ENCODE results near the gene GNMT. TPM values are rescaled to one million over a fixed set of nuclear protein-coding genes. Genes with fewer than 3 reads are reported as not detected.

GNMT gene
- total RNA-seq, 1 experiment from 2014 or later = 0.47 TPM

GRCh38 chr6:42937548-42938427 lies 22.8 kb upstream of the GNMT start:
- no TSS peak for BruUV-seq (replicated peaks)
- Histone ChIP-seq H3K79me2 (ENCODE audit: low read length) (peaks cover 13% of the 10 kb centered on the region), H3K9me3 (ENCODE audit: low read length) (no peaks in the 10 kb centered on the region), H3K36me3 (ENCODE audit: low read depth, low read length) (peaks cover 21% of the 10 kb centered on the region; the same call in 1 of the 2 replicates), H3K27me3 (ENCODE audit: low read length) (no peaks in the 10 kb centered on the region), H2AFZ (ENCODE audit: low read length) (no peak overlapping the region), H4K20me1 (ENCODE audit: low read length) (no peaks in the 10 kb centered on the region), H3K4me3 (ENCODE audit: low read length) (no peak overlapping the region), H3F3A (ENCODE audit: low read length, unreplicated experiment) (no peaks in the 10 kb centered on the region), H3K27ac (ENCODE audit: low read length) (no peak overlapping the region), H3K9ac (ENCODE audit: low read length) (no peak overlapping the region), H3K9me2 (replicated peaks; ENCODE audit: low read length) (no peaks in the 10 kb centered on the region), H3K4me1 (ENCODE audit: insufficient read depth, low read length) (no peaks in the 10 kb centered on the region; the same call in 1 of the 2 replicates), H3K4me2 (ENCODE audit: low read length) (no peak overlapping the region)
- intact Hi-C loops (cut with micrococcal nuclease) = no loop called here
- ChIA-PET POLR2A (ENCODE audit: unreplicated experiment) (interaction anchor here (0.5 to 0.7 kb wide), 2 partner anchors 8 to 76 kb away, joined by 3 to 9 read pairs; partner anchors contain the start of genes CNPY3 and KLHDC3), CTCF (no interaction called here)
- DNase-seq = peak; percentile 60
- ATAC-seq = peak; percentile 78
- no peak for TF ChIP-seq CTCF (conservative IDR thresholded peaks at IDR 0.05; ENCODE audit: low read depth, low read length)
- no peak for TF ChIP-seq EZH2 (IDR thresholded peaks at IDR 0.05; ENCODE audit: low read length, unreplicated experiment)
- no peak for TF ChIP-seq EZH2phosphoT487 (IDR thresholded peaks at IDR 0.05; ENCODE audit: borderline replicate concordance, low read length)

DNA sequence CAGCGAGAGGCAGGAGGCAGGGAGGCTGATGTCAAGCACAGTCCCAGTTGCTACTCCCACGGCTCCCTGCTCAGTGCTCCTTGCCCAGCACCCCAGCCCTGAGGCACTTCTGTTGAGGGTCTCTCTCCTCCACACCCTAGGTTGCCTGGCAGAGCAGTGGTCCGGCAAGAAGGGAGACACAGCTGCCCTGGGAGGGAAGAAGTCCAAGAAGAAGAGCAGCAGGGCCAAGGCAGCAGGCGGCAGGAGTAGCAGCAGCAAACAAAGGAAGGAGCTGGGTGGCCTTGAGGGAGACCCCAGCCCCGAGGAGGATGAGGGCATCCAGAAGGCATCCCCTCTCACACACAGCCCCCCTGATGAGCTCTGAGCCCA lies 22.1 kb upstream of the GNMT start:
- Histone ChIP-seq H3K4me1 (ENCODE audit: insufficient read depth, low read length) (no peaks in the 10 kb centered on the region; the same call in 1 of the 2 replicates), H3F3A (ENCODE audit: low read length, unreplicated experiment) (no peaks in the 10 kb centered on the region), H2AFZ (ENCODE audit: low read length) (no peak overlapping the region), H3K79me2 (ENCODE audit: low read length) (peaks cover 8% of the 10 kb centered on the region; the same call in 1 of the 2 replicates), H3K4me3 (ENCODE audit: low read length) (no peak overlapping the region), H3K27me3 (ENCODE audit: low read length) (no peaks in the 10 kb centered on the region), H3K9ac (ENCODE audit: low read length) (no peak overlapping the region), H4K20me1 (ENCODE audit: low read length) (no peaks in the 10 kb centered on the region), H3K27ac (ENCODE audit: low read length) (no peak overlapping the region), H3K4me2 (ENCODE audit: low read length) (no peak overlapping the region), H3K9me3 (ENCODE audit: low read length) (no peaks in the 10 kb centered on the region), H3K9me2 (replicated peaks; ENCODE audit: low read length) (no peaks in the 10 kb centered on the region), H3K36me3 (ENCODE audit: low read depth, low read length) (peaks cover 21% of the 10 kb centered on the region; the same call in 1 of the 2 replicates)
- intact Hi-C loops (cut with micrococcal nuclease) = no loop called here
- ChIA-PET POLR2A (ENCODE audit: unreplicated experiment) (no interaction called here), CTCF (no interaction called here)
- TF ChIP-seq EZH2phosphoT487 (IDR thresholded peaks at IDR 0.05; ENCODE audit: borderline replicate concordance, low read length) = no peak
- no TSS peak for BruUV-seq (replicated peaks)
- ATAC-seq (no peak), DNase-seq (no peak)

- ATAC-seq = no peak
- H3K27me3 ChIP-seq (ENCODE audit: low read length) = no peaks in the 10 kb centered on the region
- POLR2A ChIA-PET (ENCODE audit: unreplicated experiment) = no interaction called here
- no peaks in the 10 kb centered on the region; the same call in 1 of the 2 replicates for H3K4me1 ChIP-seq (ENCODE audit: insufficient read depth, low read length)
- H3F3A ChIP-seq (ENCODE audit: low read length, unreplicated experiment) = no peaks in the 10 kb centered on the region
- CTCF ChIA-PET = no interaction called here
- intact Hi-C loops (cut with micrococcal nuclease) = no loop called here
- BruUV-seq (replicated peaks) = no TSS peak
- H3K79me2 ChIP-seq (ENCODE audit: low read length) = peaks cover 4% of the 10 kb centered on the region; the same call in 1 of the 2 replicates
- H4K20me1 ChIP-seq (ENCODE audit: low read length) = no peaks in the 10 kb centered on the region
- no peaks in the 10 kb centered on the region for H3K9me2 ChIP-seq (replicated peaks; ENCODE audit: low read length)
- no peak overlapping the region for H3K27ac ChIP-seq (ENCODE audit: low read length)
- TF ChIP-seq CTCF (conservative IDR thresholded peaks at IDR 0.05; ENCODE audit: low read depth, low read length) = no peak
- TF ChIP-seq EZH2phosphoT487 (IDR thresholded peaks at IDR 0.05; ENCODE audit: borderline replicate concordance, low read length) = no peak
- no peak for TF ChIP-seq EZH2 (IDR thresholded peaks at IDR 0.05; ENCODE audit: low read length, unreplicated experiment)
- H3K9me3 ChIP-seq (ENCODE audit: low read length) = no peaks in the 10 kb centered on the region
- no peak overlapping the region for H3K4me3 ChIP-seq (ENCODE audit: low read length)
- H3K9ac ChIP-seq (ENCODE audit: low read length) = no peak overlapping the region
- DNase-seq = no peak
- H3K4me2 ChIP-seq (ENCODE audit: low read length) = no peak overlapping the region
- no peak overlapping the region for H2AFZ ChIP-seq (ENCODE audit: low read length)
- H3K36me3 ChIP-seq (ENCODE audit: low read depth, low read length) = peaks cover 21% of the 10 kb centered on the region; the same call in 1 of the 2 replicates
These were observed 21.4 kb upstream of the GNMT start for GRCh38 chr6:42938987-42939809.
